Measurements from ENCODE around the gene GAB2.

The GAB2 gene

DNA sequence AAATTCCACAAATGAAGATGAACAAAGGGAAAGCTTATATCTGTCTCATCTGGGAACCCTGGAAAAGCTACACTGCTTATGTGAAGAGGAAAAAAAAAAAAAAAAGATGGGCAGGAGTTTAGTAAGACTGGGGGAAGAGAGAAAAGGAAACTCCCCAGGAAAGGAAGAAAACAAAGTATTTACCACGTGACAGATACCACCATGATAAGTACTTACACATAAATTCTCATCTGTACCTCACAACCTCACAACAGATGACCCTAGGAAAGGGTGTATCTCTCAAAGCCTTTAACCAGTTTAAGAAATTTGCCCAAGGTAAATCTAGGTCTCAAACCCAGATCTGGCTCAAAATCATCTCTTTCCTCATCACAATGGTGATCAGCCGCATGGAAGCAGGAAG lies 77.1 kb downstream of the GAB2 start:
- no peak for DNase-seq

DNA sequence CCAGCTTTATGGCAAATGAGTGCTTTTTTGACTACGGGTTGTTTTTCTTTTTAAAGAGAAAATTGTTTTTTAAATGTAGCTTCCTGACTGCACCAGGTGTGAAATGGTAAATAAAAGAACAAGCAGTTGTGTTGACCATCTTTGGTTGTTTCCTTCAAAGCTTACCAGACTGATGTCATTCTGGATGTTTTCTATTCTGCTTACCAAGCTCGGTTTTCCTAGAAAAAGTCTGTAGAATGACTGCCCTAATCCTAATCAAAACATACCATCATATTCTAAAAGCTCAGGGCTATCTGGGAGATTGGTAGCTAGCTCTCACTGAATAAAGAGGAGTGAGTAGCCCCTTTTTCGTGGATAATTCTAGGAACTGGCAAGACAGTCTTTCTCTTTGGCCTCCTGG lies 77.7 kb downstream of the GAB2 start:
- DNase-seq: no peak

DNA sequence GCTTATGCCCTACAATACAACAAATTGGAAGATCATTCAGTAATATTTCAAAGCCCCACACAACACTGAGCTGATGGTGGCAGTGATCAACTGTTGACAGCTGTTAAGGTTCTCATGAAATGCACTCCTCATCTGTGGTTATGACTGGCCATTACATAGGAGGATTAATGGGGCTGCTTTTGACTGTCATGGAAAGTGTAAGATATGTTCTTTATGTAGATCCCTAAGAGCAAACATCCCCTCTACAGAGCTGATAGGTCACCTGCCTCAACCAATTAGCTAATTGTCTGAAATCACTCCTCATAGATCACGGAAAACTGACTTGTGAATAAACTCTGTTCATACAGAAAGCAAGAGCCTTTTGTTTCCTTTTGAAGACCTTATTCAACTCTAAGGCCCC lies 78.1 kb downstream of the GAB2 start:
- DNase-seq: no peak

DNA sequence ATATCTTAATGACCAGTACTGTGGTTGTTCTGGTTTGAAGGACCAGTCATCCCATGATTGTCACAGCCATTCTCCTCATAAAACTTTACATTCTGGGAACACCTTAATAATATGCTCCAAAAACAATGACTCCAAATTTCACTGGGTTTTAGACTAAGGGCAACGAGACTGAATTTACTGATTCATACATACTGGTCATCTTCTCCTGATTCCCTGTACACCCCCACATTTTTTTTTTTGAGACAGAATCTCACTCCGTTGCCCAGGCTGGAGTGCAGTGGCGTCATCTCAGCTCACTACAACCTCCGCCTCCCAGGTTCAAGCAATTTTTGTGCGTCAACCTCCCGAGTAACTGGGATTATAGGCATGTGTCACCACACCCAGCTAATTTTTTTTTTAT lies 78.9 kb downstream of the GAB2 start:
- DNase-seq: no peak

DNA sequence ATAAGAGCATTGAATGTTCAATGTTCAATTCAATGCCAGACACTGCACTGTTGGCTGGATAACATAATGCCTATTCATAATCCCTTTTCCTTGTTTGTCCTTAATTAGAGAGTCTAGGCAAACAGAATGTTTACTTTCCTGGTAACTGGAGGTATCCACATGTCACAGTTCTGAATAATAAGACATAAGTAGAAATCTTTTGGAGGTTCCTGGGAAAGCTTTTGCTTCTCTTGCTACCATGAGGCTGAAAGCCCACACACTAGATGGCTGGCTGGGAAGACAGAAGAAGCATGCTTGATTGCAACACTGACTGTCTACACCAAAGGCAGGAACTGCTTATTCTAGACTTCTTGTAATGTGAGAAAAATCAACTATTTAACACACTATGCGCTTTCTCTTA lies 79.5 kb downstream of the GAB2 start:
- DNase-seq: no peak

DNA sequence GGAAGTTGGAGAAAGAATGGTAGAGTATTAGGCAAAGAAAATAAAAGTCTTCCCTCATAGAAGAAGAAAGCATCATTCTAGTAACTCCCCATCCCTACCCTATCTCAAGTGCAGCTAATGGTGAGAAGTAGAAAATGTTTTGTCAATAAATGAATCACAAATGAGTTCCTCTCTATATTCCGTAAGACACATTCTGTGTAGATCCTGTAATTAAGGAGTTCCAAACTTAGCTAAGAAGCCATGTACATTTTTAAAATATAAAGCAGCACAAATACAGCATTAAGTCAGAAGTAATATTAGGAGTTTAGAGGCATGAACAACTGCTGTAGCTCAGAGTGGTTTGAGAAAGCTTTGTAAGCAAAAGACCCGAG lies 80.1 kb downstream of the GAB2 start:
- no peak for DNase-seq

DNA sequence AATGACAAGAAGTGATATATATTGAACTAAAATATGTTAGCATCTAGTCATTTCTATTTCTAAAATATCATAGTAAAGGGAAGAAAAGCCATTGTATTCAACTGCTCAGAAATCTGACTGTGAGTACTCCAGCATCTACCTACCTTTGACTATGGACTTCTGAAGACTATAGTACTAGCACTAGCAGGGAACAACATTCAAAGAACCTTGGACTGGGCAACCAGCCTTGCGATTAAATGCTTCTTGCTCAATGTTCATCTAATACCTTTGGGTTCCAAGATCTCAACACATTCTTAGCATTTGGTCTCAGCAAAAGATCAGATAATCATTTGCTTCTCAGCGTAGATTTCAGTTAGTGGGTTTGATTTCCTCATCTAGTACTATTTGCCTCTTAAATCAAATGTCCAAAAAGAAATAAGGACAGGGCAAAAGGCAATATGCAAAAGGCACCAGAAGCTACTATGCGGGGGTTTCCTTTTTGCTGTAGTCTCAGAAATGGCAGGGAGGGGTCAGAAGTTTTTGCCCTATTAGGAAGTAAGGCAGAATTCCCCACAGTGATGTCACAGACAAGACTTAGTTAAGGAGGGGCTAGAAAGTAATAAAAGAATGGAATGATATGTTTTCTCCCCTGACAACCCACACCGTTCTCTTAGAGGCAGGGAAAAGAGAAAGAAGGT lies 80.6 kb downstream of the GAB2 start:
- DNase-seq: no peak

DNA sequence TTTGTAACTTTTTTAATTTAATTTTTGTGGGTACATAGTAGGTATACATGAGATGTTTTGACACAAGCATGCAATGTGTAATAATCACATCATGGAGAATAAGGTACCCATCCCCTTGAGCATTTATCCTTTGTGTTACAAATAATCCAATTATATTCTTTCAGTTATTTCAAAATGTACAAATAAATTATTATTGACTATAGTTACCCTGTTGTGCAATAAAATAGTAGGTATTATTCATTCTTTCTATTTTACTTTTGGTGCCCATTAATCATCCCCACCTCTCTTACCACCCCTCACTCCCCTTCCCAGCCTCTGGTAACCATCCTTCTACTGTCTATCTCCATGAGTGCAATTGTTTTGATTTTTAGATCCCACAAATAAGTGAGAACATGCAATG lies 83.5 kb downstream of the GAB2 start:
- DNase-seq: no peak

DNA sequence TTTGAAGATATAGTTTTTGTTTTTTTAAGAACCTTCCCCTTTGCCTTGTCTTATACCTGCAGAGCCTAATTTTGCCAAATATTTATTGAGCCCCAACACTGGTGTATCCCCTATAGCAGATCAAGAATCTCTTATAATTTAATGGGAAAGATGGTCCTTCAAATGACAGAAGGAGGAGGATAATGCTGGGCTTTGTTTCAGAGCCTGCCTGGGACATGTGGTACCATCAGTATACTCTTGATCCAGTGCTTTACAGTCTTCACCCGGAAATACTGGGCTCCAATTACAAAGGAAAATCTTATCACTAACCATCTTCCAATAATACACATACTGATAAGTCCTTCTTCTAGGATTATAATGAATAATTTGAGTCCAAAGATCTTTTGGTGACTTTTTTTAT lies 84.7 kb downstream of the GAB2 start:
- DNase-seq: no peak

DNA sequence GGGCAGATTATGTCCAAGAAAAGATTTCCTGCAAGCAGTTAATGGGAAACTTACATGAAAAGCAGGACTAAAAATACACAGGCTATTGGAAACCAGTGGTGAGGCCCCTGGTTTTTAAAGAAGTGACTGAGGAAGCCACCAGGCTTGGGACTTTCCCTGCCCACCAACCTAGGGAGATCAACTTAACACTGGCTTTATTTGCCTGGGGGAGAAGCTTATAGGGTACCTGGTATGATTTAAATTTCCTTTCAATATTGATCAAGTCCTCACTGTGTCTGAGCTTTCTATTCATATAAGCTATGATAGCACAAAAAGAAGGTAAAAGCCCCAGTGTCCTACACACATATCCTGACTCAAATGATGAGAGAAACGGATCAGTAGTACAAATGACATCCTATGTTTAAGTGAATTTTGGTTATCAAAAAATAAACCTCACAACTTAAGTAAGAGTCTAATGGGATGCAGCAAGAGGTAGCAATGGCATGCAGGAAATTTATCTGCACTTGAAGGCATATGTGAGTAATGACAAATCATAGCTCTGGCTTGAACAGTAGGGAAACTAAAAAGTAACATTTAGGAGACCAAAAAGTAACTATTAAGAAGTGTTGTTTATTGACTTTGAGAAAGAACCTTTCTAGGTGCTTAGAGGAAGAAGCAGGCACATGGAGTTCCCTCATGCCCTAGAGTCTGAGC lies 85.3 kb downstream of the GAB2 start:
- no peak for DNase-seq

DNA sequence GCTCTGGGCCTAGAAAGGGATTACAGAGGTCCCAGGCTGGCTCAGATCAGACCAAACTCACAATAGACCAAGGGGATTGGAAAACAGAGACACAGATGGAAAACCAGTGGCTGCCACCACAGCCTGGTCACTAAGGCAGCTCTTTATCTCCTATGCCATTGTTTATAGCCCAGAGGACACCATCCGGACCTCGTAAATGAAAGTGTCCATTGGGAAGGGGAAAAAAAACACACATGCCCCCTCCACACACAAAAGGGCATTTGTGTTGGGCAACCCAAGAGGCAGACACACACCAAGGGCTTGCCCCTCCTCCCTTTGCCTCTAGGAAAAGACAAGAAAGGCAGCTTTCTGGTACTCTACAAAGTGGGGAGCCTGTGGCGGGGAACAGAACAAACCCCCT lies 85.9 kb downstream of the GAB2 start:
- DNase-seq: no peak

DNA sequence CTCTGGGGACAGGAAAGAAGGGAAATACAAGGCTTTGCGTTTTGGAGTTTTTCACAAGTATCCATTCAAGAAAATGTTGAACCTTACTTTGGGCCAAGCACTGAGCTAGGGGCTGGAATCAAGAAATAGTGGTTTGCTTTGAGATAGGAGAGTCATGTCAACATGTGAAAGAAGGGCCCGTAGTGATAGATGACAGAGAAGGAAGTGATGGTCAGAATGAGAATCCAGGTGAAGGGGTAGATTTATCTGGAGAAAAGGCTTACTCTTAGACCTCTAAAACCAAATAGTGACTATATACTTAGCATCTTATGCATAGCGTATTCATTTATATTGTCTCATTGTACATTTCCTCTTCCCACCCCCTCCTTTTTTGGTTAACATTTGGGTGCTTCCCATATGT lies 87.3 kb downstream of the GAB2 start:
- DNase-seq: no peak

DNA sequence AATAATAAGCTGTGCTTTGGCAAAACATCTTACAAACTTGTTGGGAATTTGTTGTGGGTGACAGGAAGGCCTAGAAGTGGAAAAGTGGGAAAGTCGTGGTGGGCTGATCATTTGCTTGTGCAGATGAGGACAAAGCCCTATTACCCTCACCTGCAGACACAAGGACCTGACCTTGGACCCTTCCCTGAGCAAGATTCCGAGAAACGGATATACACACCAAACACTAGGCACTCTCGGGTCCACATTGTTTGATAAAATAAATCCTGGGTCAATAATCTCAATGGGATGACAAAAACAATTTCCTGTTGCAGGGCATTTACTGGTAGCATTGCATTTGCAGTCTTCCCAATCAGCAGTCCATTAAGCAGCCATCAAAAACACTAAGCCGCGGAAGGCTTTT lies 89.7 kb downstream of the GAB2 start:
- no peak for DNase-seq

DNA sequence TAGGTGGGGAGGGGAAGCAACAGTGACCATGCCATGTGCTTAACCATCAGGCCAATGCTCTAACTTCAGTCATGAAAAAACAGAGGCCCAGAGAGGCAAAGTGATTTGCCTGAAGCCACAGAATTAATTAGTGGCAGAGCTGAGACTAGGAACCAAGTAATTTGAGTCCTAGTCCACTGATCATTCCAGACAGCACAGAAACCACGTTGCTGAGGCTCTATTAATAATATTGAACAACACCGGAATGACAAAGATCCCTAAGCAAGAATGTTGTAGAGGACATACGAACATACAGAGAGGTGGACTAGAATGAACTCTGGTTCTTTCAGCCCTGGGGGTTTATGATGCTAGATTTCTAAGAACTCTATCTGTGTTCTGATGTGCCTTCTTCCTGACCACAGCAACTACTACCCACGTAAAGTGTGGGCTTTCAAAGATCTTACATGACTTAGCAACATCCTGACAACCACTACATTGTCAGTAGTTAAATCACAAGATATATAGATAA lies 92.3 kb downstream of the GAB2 start:
- no peak for DNase-seq

DNA sequence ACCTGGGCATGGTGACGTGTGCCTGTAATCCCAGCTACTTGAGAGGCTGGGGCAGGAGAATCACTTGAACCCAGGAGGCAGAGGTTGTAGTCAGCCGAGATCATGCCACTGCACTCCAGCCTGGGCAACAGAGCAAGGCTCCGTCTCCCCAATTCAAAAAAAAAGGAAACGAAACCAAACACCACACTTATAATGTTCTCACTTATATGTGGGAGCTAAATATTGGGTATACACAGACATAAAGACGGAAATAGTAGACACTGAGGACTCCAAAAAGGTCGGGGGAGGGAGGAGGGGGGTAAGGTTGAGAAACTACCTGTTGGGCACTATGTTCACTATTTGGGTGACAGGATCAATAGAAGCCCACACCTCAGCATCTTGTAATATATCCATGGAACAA lies 94.3 kb downstream of the GAB2 start:
- no peak for DNase-seq

DNA sequence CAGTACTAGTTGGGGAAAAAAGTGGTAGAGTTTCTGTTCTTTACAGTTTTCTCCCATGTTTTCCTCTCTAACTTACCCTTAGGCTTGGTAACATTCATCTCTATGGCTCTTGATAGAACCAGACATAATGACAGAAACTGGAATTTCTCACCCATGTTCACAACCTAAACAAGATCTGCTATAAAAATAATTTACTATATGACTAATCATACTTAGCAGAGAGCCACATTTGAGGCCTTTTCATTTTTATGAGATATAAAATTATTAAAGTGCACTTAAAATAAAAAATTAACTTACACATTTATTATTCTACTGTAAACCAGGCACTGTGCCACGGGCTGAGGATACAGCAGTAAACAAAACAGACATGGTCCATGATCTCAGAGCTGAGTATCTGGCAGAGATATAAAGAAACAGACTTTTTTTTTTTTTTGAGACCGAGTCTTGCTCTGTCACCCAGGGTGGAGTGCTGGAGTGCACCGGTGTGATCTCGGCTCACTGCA lies 98.1 kb downstream of the GAB2 start:
- DNase-seq: no peak

DNA sequence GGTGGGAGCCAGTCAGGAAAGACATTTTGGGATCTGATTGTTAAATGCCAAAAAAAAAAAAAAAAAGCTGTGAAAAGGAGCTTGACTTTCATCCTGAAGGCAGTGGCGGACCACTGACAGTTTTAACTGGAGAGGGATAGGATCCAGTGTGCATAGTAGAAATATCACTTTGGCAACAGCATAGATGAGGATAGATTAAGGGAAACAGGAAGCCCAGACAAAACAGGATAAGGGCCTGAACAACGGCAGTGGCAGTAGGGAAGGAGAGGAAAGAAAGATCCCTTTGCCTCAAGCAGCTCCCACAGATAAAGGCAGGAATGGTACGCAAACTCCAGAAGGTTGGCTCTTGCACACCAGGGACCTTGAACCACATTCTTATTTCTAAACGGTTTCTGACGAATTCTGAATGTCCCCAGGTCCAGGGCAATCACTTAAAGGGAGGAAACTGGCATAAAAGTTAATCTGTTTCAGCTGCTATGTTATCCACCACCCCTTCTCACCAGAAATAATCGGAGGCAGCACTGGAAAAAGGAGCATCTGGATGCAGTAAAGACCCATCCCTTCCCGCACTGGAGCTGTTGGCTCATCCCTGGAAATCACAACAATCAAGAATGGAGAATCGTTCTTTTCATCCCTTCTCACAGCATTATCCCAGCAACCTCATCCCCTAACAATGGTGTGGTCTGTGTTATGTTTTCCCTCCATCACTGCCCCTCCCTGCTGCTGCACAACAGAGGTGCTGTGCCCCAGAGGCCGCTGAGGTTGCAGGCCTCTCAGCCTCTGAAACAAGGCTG lies 99.1 kb downstream of the GAB2 start:
- no peak for DNase-seq

DNA sequence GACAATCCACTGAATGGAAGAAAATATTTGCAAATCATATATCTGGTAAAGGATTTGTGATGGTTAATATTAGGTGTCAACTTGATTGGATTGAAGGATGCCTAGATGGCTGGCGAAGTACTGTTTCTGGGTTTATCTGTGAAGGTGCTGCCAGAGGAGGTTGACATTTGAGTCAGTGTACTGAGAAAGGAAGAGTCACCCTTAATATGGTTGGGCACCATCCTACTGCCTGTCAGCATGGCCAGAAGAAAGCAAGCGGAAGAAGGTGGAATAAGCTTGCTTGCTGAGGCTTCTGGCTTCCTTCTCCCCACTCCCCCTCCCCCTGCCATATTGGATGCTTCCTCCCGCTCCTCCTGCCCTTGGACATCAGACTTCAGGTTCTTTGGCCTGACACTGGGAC lies 101.9 kb downstream of the GAB2 start:
- DNase-seq: no peak

DNA sequence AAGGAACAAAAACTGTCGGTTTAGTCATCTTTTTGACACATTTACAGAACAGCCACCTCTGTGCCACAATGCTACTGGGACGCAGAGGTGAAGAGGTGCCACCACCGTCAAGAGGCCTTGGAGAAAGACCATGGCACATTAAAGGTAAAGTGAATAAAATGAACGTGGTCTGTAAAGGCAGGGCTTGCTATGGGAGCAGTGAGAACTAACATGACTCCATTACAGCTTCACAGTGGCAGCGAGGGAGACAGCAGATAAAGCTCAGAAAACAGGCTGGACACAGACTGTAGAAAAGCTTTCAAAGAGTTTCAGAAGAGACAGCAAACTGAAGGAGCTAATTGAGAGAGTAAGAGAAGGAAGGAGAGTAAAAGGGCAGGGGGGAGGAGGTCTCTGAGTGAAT lies 102.9 kb downstream of the GAB2 start:
- DNase-seq: no peak

DNA sequence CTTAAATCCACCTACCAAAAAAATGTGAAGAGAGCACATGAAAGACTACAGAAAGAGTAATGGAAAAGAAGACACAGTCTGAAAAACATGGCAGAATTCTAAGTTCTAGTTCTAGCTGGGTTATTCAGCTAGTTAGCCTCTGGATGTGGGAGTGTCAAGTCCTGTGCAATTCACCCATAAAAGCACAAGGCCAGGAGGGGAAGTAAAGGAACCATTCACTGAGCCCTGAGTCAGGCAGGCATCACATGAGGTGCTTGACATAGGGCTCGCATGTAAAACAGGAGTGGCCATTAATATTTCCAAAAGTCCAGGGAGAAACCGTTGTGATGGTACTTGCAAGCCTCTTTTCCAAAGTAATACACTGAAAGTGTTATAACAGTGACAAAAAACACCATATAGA lies 103.7 kb downstream of the GAB2 start:
- no peak for DNase-seq

DNA sequence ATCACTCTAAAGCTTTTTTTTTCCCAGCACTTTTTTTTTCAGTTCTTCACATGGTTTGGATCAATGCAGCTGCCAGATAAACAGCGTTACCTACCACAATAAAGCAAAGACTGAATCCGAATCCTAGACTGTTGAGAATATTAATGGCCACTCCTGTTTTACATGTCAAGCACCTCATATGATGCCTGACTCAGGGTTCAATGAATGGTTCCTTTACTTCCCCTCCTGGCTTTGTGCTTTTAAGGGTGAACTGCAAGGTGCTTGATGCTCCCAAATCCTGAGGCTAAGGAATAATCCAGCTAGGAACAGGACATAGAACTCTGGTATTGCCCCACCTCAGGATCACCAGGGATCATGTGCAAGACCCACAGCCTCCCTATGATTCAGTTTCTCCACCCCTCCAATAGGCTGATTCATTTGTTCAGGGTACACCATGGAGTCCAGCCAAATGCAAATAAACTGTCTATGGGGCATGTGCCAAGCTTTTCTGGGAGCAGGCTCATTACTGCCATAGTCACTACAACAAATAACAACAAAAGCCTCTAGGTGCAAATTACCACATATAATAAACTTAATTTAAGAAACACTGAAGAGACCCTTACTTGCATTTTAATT lies 104.3 kb downstream of the GAB2 start:
- DNase-seq: no peak

DNA sequence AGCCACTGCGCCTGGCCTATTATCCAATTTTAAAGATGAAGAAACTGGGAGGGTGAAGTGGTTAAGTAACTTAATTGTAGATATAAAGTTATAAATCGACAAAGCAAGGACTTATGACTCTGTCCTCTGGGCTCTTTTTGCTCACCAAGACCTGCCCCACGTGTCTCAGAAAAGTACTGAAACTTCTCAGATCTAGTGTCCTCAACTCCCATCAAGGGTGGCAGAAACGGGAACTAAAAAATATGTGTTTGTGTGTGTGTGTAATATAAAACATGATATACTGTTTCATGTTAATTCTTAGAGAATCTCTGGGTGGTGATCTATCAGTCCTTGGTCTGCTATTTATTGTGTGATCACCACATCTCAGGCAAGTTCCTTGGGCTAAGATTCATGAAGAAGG lies 104.9 kb downstream of the GAB2 start:
- DNase-seq: no peak

DNA sequence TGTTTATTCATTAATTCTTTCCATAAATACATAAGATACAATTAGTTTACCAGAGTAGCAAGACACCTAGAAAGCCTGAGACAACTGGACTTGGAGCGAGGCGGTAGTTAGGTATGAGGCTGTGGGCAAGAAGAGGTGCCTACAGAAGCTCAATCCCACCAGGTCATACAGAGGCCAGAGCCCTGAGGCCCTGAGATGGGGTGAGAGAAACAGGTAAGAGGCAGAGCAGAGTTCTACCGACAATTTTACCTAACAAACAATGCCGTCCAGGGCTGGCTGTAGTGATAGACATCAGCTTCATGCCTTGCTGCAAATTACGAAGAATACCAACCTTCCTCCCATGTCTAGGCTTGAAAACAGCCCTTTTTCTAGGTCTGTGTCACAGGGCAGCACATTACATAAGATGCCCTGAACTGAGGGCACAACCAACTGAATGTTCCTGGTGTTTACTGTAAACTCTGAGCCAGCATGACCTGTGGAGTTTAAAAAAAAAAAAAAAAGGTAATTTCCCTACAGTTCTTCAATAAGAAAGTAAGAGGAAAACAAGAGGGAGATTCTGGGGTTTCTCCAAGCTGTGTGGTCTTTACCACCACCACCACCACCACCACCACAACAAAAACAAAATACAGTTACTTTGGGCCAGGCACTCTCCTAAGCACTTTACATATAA lies 105.8 kb downstream of the GAB2 start:
- DNase-seq: no peak
